H9 (cell line): Measurements from ENCODE around the gene ALOX5. TPM values are rescaled to one million over a fixed set of nuclear protein-coding genes. Genes with fewer than 3 reads are reported as not detected.

Source experiments
- DNase-seq: peaks from one replicate; pipeline ENCODE4 v3.0.0-alpha.2; 2017
- H2AFZ ChIP-seq: one replicate; pipeline ENCODE4 v1.6.1; 2013; ENCODE audit warnings: mild to moderate bottlenecking, low read length, control low read depth, moderate library complexity
- H2AK5ac ChIP-seq: 2 replicates; pipeline ENCODE4 v1.6.1; 2013; ENCODE audit warnings: low read length, control low read depth, mixed read lengths; ENCODE audit not compliant: insufficient read length
- H2BK120ac ChIP-seq: one replicate; pipeline ENCODE4 v1.6.1; 2013; ENCODE audit warnings: low read depth, mild to moderate bottlenecking, low read length, control low read depth, inconsistent platforms; ENCODE audit not compliant: poor library complexity, severe bottlenecking
- H2BK12ac ChIP-seq: 2 replicates; pipeline ENCODE4 v1.6.1; 2013; ENCODE audit warnings: low read length, control low read depth, mixed read lengths, low read depth; ENCODE audit not compliant: insufficient read length
- H2BK15ac ChIP-seq: 2 replicates; pipeline ENCODE4 v1.6.1; 2013; ENCODE audit warnings: low read depth, low read length, control low read depth
- H2BK20ac ChIP-seq: one replicate; pipeline ENCODE4 v1.6.1; 2013; ENCODE audit warnings: low read depth, mild to moderate bottlenecking, low read length, control low read depth, inconsistent platforms; ENCODE audit not compliant: poor library complexity, severe bottlenecking
- H2BK5ac ChIP-seq: 2 replicates; pipeline ENCODE4 v1.6.1; 2013; ENCODE audit warnings: low read length, control low read depth, mixed read lengths; ENCODE audit not compliant: insufficient read length
- H3K14ac ChIP-seq: 2 replicates; pipeline ENCODE4 v1.6.1; 2013; ENCODE audit warnings: low read length, control low read depth; ENCODE audit not compliant: insufficient read depth
- H3K18ac ChIP-seq: 2 replicates; pipeline ENCODE4 v1.6.1; 2013; ENCODE audit warnings: low read depth, mild to moderate bottlenecking, mixed read lengths, low read length, control low read depth; ENCODE audit not compliant: insufficient read length
- H3K23ac ChIP-seq: 2 replicates; pipeline ENCODE4 v1.6.1; 2013; ENCODE audit warnings: low read length, control low read depth, mixed read lengths, low read depth; ENCODE audit not compliant: insufficient read length
- H3K23me2 ChIP-seq: 2 replicates; pipeline ENCODE4 v1.6.1; 2013; ENCODE audit warnings: low read depth, mild to moderate bottlenecking, mixed read lengths, low read length, control low read depth; ENCODE audit not compliant: insufficient read length, poor library complexity, severe bottlenecking
- H3K27ac ChIP-seq: 2 replicates; pipeline ENCODE4 v1.5.1; 2013; ENCODE audit warnings: low read length, control low read depth, mixed read lengths, low read depth; ENCODE audit not compliant: insufficient read length
- H3K27me3 ChIP-seq: 2 replicates; pipeline ENCODE4 v1.6.1; 2013; ENCODE audit warnings: low read length, control low read depth, inconsistent platforms; ENCODE audit not compliant: insufficient read depth
- H3K4ac ChIP-seq: 2 replicates; pipeline ENCODE4 v1.6.1; 2013; ENCODE audit warnings: low read depth, mild to moderate bottlenecking, control low read depth, inconsistent platforms, low read length, moderate library complexity
- H3K4me1 ChIP-seq: 2 replicates; pipeline ENCODE4 v1.6.1; 2013; ENCODE audit warnings: low read length, control low read depth, inconsistent platforms; ENCODE audit not compliant: insufficient read depth
- H3K4me2 ChIP-seq: 2 replicates; pipeline ENCODE4 v1.6.1; 2013; ENCODE audit warnings: low read length, control low read depth, mixed read lengths; ENCODE audit not compliant: insufficient read length, insufficient read depth
- H3K56ac ChIP-seq: 2 replicates; pipeline ENCODE4 v1.6.1; 2013; ENCODE audit warnings: low read depth, mild to moderate bottlenecking, mixed read lengths, low read length, control low read depth; ENCODE audit not compliant: insufficient read length
- H3K79me1 ChIP-seq: 2 replicates; pipeline ENCODE4 v1.6.1; 2013; ENCODE audit warnings: low read depth, mild to moderate bottlenecking, moderate library complexity, low read length, control low read depth, inconsistent platforms; ENCODE audit not compliant: insufficient read depth, poor library complexity, severe bottlenecking
- H3K79me2 ChIP-seq: 2 replicates; pipeline ENCODE4 v1.6.1; 2013; ENCODE audit warnings: low read length, control low read depth, inconsistent platforms; ENCODE audit not compliant: insufficient read depth
- H3K9ac ChIP-seq: 2 replicates; pipeline ENCODE4 v1.6.1; 2013; ENCODE audit warnings: low read length, control low read depth, mixed read lengths; ENCODE audit not compliant: insufficient read length; ENCODE audit errors: extremely low read depth
- H3K9me3 ChIP-seq: one replicate; pipeline ENCODE4 v1.6.1; 2013; ENCODE audit warnings: low read depth, low read length, inconsistent platforms; ENCODE audit not compliant: control insufficient read depth
- H3T11ph ChIP-seq: one replicate; pipeline ENCODE4 v1.6.1; 2013; ENCODE audit warnings: mild to moderate bottlenecking, low read length, control low read depth, inconsistent platforms
- H4K20me1 ChIP-seq: one replicate; pipeline ENCODE4 v1.6.1; 2013; ENCODE audit not compliant: control insufficient read depth, insufficient read length, insufficient read depth
- H4K5ac ChIP-seq: 2 replicates; pipeline ENCODE4 v1.6.1; 2013; ENCODE audit warnings: low read depth, mild to moderate bottlenecking, mixed read lengths, low read length, control low read depth; ENCODE audit not compliant: insufficient read length
- H4K8ac ChIP-seq: replicated peaks from 2 replicates; pipeline ENCODE4 v1.6.1; 2013; ENCODE audit warnings: low read length, control low read depth, mixed read lengths, low read depth; ENCODE audit not compliant: insufficient read length
- H4K91ac ChIP-seq: 2 replicates; pipeline ENCODE4 v1.6.1; 2013; ENCODE audit warnings: low read depth, mild to moderate bottlenecking, moderate library complexity, mixed read lengths, low read length, control low read depth; ENCODE audit not compliant: insufficient read length
- H3K27ac Mint-ChIP-seq, 3 experiments: 2 replicates in 2 of 3; 3 replicates in 1 of 3; pipeline ENCODE4 v1.8.0; 2020 to 2021; ENCODE audit warnings: mixed read lengths in 3 of 3, mild to moderate bottlenecking in 1 of 3, moderate library complexity in 1 of 3
- H3K27me3 Mint-ChIP-seq: 2 replicates; pipeline ENCODE4 v1.8.0; 2021; ENCODE audit warnings: low read depth, mild to moderate bottlenecking, moderate library complexity, mixed read lengths
- H3K36me3 Mint-ChIP-seq, 3 experiments: 2 replicates in 2 of 3; 3 replicates in 1 of 3; pipeline ENCODE4 v1.8.0; 2020 to 2021; ENCODE audit warnings: low read depth in 3 of 3, mixed read lengths in 3 of 3; ENCODE audit not compliant: insufficient read depth in 1 of 3
- H3K4me1 Mint-ChIP-seq, 2 experiments: 2 replicates each; pipeline ENCODE4 v1.8.0; 2020; ENCODE audit warnings: mixed read lengths in 2 of 2
- H3K4me3 Mint-ChIP-seq, 2 experiments: 2 replicates in 1 of 2; 3 replicates in 1 of 2; pipeline ENCODE4 v1.8.0; 2020 to 2021; ENCODE audit warnings: mild to moderate bottlenecking in 2 of 2, mixed read lengths in 2 of 2, moderate library complexity in 1 of 2
- H3K9me3 Mint-ChIP-seq, 2 experiments: 2 replicates in 1 of 2; 3 replicates in 1 of 2; pipeline ENCODE4 v1.8.0; 2020; ENCODE audit warnings: mild to moderate bottlenecking in 2 of 2, mixed read lengths in 2 of 2, moderate library complexity in 1 of 2
- CTCF ChIP-seq: fragments of 200-600 bp; sonication (generic); conservative IDR thresholded peaks from 3 replicates; pipeline ENCODE4 v1.8.0; 2021; ENCODE audit warnings: antibody characterized with exemption, mild to moderate bottlenecking
- WGBS: extraction: QIAGEN DNeasy Blood & Tissue Kit; methylation state at CpG from one replicate; pipeline ENCODE4 v1.1.7; 2013; ENCODE audit warnings: missing lambda C conversion rate, low lambda C conversion rate, mixed read lengths; ENCODE audit not compliant: insufficient read length; ENCODE audit errors: extremely low coverage; 5-methylcytosine and 5-hydroxymethylcytosine counted together
- total RNA-seq: library from RNA; stranded (reverse); gene quantifications from 2 replicates; pipeline ENCODE4 v1.2.1, GENCODE V29; 2021

Gene ALOX5
- total RNA-seq, 1 experiment from 2014 or later: 3.7 TPM

DNA sequence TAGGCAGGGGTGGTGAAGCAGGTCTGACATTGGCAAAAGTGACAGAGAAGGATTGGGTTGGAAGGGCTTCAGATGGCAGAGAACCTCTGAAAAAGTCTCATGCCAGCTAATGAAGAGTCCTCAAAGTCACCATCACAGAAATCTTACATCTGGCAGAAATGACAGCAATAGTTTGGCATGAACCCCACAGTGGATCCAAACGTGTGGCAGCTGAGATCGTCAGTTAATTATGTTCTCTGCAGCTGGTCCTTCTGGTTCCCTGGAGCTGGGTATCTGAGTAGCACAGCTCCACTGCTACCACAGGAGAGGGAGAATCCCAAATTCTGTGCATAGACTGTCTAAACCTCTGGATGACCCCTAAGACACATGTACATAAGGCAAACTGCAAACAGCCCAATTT, 73.4 kb downstream of the ALOX5 start:
- Histone ChIP-seq H2BK20ac (no peak overlapping the region), H3K18ac (no peak overlapping the region), H4K5ac (no peak overlapping the region), H3K23me2 (no peaks in the 10 kb centered on the region), H3K79me2 (no peaks in the 10 kb centered on the region), H4K20me1 (no peaks in the 10 kb centered on the region), H3K14ac (no peak overlapping the region), H4K91ac (no peak overlapping the region), H2BK120ac (no peak overlapping the region), H3K56ac (no peak overlapping the region), H3K9me3 (no peaks in the 10 kb centered on the region), H3K9ac (no peak overlapping the region), H3K27ac (no peak overlapping the region), H2AK5ac (no peak overlapping the region), H3K4me1 (no peaks in the 10 kb centered on the region), H2BK12ac (no peak overlapping the region), H2AFZ (no peak overlapping the region), H4K8ac (no peak overlapping the region), H3K4me2 (no peak overlapping the region), H2BK5ac (no peak overlapping the region), H3T11ph (no peak overlapping the region), H3K79me1 (no peaks in the 10 kb centered on the region), H3K27me3 (no peaks in the 10 kb centered on the region), H3K23ac (no peak overlapping the region), H3K4ac (no peak overlapping the region), H2BK15ac (no peak overlapping the region)
- DNase-seq: no peak
- Mint-ChIP-seq H3K36me3 (no peaks in the 10 kb centered on the region), H3K27me3 (no peaks in the 10 kb centered on the region; the same call in 1 of the 2 replicates), H3K9me3 (peaks cover 0 to 3% of the 10 kb centered on the region in 2 experiments; a peak in 1 of 5 replicates), H3K27ac (no peak overlapping the region), H3K4me1 (peaks cover 3% of the 10 kb centered on the region in 2 experiments; a peak in 3 of 4 replicates), H3K4me3 (no peak overlapping the region)
- no peak for TF ChIP-seq CTCF
- no CpG with 5 or more reads among the region's 2 CpGs for WGBS
